ENCODE measurements around the gene GYPA.
"Not testable (repeated sequence)": the region's sequence is repeated elsewhere in the genome, so short reads cannot be mapped to it uniquely, and the experiment has no call there.

DNA sequence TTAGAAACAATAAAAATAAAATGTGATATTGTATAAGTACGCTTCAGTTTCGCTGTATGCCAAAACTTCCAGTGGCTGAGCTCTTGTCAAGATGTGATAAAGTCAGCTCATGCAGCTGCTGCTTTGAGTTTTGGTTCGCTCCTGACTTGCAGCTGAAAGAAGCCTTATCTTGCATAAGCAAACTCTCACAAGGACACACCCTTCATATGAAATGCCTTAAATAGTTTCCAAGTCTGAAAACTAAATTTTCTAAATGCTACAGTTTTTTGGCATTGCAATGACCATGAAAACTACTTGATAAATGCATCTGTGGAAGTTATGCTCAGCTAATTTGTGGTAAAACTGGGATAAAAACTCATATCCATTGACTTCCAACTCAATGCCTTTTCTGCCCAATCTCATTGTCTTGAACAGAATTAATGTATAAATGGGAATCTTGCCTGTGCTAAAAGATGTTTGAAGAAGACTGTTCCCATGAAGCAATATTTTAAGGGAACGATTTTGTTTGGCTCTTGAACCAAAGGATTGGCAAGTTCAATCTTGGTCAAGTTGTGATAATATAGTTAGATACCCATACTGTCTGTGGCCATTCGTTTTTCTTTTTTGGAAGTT is 11.7 kb downstream of the GYPA start:
- TF ChIP-seq, protein P1, sequence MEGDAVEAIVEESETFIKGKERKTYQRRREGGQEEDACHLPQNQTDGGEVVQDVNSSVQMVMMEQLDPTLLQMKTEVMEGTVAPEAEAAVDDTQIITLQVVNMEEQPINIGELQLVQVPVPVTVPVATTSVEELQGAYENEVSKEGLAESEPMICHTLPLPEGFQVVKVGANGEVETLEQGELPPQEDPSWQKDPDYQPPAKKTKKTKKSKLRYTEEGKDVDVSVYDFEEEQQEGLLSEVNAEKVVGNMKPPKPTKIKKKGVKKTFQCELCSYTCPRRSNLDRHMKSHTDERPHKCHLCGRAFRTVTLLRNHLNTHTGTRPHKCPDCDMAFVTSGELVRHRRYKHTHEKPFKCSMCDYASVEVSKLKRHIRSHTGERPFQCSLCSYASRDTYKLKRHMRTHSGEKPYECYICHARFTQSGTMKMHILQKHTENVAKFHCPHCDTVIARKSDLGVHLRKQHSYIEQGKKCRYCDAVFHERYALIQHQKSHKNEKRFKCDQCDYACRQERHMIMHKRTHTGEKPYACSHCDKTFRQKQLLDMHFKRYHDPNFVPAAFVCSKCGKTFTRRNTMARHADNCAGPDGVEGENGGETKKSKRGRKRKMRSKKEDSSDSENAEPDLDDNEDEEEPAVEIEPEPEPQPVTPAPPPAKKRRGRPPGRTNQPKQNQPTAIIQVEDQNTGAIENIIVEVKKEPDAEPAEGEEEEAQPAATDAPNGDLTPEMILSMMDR (conservative IDR thresholded peaks at IDR 0.05; ENCODE audit: low read depth in 2 of 2): not testable (repeated sequence)
- TF ChIP-seq, protein P2, sequence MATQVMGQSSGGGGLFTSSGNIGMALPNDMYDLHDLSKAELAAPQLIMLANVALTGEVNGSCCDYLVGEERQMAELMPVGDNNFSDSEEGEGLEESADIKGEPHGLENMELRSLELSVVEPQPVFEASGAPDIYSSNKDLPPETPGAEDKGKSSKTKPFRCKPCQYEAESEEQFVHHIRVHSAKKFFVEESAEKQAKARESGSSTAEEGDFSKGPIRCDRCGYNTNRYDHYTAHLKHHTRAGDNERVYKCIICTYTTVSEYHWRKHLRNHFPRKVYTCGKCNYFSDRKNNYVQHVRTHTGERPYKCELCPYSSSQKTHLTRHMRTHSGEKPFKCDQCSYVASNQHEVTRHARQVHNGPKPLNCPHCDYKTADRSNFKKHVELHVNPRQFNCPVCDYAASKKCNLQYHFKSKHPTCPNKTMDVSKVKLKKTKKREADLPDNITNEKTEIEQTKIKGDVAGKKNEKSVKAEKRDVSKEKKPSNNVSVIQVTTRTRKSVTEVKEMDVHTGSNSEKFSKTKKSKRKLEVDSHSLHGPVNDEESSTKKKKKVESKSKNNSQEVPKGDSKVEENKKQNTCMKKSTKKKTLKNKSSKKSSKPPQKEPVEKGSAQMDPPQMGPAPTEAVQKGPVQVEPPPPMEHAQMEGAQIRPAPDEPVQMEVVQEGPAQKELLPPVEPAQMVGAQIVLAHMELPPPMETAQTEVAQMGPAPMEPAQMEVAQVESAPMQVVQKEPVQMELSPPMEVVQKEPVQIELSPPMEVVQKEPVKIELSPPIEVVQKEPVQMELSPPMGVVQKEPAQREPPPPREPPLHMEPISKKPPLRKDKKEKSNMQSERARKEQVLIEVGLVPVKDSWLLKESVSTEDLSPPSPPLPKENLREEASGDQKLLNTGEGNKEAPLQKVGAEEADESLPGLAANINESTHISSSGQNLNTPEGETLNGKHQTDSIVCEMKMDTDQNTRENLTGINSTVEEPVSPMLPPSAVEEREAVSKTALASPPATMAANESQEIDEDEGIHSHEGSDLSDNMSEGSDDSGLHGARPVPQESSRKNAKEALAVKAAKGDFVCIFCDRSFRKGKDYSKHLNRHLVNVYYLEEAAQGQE (IDR thresholded peaks at IDR 0.05; ENCODE audit: unreplicated experiment): not testable (repeated sequence)
- TF ChIP-seq ZNF114 (CRISPR knock-in tag; IDR thresholded peaks at IDR 0.05); POLR2AphosphoS5 (IDR thresholded peaks at IDR 0.05; ENCODE audit: low read depth); JUNB (IDR thresholded peaks at IDR 0.05; ENCODE audit: unreplicated experiment); ZNF331 (CRISPR knock-in tag; IDR thresholded peaks at IDR 0.05; ENCODE audit: low read depth); EZH2 (IDR thresholded peaks at IDR 0.05; ENCODE audit: low read depth, unreplicated experiment); CREB1 (CRISPR knock-in tag; IDR thresholded peaks at IDR 0.05; ENCODE audit: low read depth); EZH2phosphoT487 (IDR thresholded peaks at IDR 0.05; ENCODE audit: unreplicated experiment); STAT1 (IDR thresholded peaks at IDR 0.05; ENCODE audit: unreplicated experiment); ETS1 (IDR thresholded peaks at IDR 0.05); NANOG (IDR thresholded peaks at IDR 0.05; ENCODE audit: borderline replicate concordance); ZNF462 (CRISPR knock-in tag; IDR thresholded peaks at IDR 0.05): not testable (repeated sequence)

Data from GM23338 (cell line).